Measurements from ENCODE around the gene CT47C1.
"Not testable (repeated sequence)": the region's sequence is repeated elsewhere in the genome, so short reads cannot be mapped to it uniquely, and the experiment has no call there.

The CT47C1 gene

DNA sequence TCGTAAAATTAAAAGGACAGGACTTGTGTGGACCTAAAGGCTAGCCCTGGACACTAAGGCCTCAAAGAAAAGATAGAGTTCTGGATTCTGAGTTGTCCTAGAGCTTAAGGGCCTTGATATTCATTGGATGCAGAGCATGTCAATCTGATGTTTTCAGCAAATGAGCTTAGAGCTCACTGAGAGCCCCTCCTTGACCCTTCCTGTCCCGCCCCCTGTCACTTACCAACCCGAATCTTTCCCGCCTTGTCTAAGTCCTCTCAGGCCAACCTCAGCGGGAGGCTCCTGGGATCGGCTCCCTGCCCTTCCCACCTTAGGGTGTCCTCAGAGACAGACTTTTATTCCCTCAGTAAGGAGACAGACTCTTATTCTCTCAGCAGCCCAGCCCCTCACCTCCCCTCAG is at the start of gene CT47C1:
CT47C1 (plus strand) TSS at position 250 of the 400 bp plus-strand sequence. CDS start 233 bp downstream, outside the sequence.
- no peak for DNase-seq (ENCODE audit: low spot score)

DNA sequence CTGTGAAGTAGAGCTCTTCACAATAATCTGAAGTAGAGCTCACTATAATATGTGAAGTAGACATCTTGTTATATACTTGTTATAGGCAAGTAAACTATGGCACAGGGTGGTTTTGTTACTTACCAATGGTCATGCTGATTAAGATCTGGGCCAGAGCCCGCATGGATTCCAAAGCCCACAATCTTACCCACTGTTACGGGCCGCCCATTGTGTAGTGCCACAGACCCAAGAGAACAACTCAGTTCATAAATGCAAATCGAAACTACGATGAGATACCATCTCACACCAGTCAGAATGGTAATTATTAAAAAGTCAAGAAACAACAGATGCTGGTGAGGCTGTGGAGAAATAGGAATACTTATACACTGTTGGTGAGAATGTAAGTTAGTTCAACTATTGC is 46.9 kb upstream of the CT47C1 start:
- DNase-seq (ENCODE audit: low spot score), result no peak

DNA sequence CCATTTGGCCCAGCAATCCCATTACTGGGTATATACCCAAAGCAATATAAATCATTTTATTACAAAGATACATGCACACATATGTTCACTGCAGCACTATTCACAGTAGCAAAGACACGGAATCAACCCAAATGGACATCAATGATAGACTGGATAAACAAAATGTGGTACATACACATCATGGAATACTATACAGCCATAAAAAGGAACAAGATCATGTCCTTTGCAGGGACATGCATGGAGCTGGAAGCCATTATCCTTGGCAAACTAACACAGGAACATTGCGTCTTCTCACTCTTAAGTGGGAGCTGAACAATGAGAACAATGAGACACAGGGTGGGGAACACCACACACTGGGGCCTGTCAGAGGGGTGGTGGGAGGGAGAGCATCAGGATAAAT is 46.4 kb upstream of the CT47C1 start:
- not testable (repeated sequence) for DNase-seq (ENCODE audit: low spot score)

DNA sequence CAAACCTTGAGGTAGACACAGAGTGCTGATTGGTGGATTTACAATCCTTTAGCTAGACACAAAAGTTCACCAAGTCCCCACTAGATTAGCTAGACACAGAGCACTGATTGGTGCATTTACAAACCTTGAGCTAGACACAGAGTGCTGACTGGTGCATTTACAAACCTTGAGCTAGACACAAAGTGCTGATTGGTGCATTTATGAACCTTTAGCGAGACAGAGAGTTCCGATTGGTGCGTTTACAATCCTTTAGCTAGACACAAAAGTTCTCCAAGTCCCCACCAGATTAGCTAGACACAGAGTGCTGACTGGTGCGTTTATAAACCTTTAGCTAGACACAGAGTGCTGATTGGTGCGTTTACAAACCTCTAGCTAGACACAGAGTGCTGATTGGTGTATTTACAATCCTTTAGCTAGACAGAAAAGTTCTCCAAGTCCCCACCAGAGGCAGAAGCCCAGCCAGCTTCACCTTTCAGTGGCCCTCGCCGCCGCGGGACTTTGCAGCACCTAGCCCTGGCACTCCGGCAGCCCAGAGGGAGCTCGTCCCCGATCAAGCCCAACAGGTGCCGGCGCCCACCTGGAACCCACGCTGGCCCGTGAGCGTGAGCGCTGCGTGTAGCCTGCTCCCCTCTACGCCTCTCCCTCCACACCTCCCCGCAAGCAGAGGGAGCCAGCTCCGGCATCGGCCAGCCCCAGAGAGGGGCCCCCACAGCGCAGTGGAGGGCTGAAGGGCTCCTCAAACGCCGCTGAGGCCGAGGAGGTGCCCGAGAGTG is 44.6 kb upstream of the CT47C1 start:
- not testable (repeated sequence) for DNase-seq (ENCODE audit: low spot score)

DNA sequence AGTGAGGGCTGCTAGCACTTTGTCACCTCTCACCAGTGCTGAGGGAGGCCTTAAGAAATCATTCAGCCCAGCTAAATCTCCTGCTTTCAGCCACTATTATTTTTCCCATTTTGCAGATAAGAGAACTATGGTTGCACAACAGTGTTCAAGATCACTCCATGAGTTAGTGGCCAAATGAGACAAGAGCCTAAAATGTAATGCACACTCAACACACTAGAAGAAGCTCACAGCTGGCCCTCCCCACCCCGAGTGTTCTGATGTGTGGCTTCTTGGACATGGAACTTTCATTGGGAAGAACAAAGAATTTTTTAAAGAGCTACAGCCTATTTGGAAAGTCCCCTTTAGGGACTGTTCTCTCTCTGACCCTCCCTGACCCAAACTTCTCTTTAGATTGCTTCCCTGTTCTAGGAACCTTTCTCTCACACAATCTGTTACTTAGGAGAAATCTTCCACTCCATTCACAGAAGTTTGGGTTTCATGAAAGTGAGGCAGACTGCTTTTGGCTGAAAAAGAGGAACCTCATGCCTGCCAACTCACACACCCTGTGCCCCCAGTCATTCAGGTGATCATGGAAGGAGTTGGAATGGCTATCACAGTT is 44.0 kb upstream of the CT47C1 start:
- DNase-seq (ENCODE audit: low spot score), result no peak

DNA sequence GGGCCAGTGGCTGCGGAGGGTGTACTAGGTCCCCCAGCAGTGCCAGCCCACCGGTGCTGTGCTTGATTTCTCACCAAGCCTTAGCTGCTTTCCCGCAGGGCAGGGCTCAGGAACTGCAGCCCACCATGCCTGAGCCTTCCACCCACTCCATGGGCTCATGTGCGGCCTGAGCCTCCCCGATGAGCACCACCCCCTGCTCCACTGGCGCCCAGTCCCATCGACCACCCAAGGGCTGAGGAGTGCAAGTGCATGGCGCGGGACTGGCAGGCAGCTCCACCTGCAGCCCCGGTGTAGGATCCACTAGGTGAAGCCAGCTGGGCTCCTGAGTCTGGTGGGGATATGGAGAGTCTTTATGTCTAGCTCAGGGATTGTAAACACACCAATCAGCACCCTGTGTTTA is 43.1 kb upstream of the CT47C1 start:
- not testable (repeated sequence) for DNase-seq (ENCODE audit: low spot score)

DNA sequence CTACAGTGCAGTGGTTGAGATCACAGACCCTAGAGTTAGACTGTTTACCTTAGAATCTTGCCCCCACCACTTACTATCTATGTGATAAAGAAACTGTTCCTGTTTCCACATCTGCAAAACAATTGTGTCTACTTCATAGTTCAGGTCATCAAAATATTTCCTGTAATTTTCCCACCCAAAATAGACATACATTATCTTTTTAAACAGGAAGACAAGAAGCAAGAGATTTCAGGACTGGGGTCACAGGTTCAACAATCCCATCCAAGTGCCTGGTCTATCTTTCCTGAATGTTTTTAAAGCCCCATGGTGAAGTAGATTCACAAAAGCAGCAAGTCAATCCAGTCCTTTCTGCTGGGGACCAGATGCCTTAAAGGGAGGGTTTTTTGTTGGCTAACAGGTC is 41.8 kb upstream of the CT47C1 start:
- DNase-seq (ENCODE audit: low spot score), result no peak

DNA sequence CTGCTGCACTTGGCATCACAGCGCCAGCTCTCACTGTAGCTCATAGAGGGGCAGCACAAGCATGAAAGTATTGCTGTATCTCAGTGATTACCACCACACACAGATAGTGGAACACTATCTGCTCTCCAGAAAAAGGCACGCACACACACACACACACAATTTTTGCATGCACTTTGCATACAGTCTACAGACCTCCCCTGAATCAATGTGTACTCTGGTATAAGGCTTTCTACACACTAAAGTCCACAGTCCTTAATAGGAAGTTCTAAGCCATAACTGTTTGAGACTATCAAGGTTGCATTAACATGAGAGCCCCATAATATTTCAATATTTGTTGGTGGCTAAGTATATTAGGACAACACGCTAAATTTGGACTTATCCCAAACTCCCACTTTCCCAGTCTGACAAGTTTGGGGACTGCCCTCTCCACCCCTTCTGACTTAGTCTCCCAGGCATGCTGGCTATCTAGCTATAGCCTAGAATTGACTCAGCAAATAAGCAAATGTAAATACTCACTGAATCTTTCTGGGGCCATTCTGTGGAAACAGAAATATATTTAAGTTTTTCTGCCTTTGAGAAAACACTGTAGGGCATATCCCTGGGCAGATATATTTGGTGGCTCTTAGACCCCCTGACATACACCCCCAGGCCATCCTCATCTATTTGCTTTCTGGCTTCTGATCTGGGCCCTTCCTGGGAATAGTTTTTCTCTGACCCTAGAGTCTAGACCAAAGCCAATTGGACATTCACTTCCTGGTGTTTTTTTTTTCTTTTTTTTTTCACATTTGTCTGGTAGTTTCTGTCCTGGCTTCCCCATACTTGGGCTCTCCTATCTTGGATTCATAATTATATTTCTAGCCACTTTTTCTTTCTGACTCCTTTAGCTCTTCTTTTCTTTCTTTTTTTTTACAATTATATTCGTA is 36.4 kb upstream of the CT47C1 start:
- no peak for DNase-seq (ENCODE audit: low spot score)

DNA sequence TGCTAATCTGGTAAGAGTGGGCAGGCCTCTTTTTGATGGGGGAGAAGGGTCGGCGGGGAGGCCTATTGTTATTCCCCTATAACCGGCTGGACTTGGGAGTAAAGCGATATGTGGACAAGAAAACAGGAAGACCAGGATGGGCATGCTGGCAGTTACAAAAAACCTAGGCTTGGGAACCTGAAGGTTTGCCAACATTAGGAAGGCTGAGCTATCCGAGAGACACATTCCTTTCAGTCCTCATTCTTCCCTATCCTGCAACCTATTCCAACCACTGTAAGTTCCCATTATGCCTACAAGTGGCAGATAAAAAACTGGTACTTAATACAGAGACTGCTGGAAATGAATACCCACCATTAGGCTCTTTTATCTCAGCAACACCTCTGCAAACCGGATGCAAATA is 32.4 kb upstream of the CT47C1 start:
- no peak for DNase-seq (ENCODE audit: low spot score)

DNA sequence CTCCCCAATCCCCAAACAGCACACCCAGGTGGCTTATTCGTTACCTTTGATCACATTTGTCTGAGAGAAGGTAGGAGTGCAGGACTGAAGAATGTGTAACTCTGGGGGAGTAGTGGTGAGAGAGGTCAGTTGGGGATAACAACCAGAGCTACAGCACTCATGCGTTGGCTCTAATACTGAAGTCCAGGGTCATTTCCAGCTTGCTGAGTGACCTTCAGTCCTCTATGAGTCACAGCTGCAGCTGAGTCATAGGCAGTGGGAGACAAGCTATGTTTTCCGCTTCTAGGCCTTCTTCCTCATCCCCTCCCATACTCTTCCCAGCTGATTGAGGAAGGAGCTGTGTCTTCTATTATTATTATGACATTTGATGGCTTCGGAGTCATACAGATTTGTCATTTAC is 31.6 kb upstream of the CT47C1 start:
- DNase-seq (ENCODE audit: low spot score), result no peak

DNA sequence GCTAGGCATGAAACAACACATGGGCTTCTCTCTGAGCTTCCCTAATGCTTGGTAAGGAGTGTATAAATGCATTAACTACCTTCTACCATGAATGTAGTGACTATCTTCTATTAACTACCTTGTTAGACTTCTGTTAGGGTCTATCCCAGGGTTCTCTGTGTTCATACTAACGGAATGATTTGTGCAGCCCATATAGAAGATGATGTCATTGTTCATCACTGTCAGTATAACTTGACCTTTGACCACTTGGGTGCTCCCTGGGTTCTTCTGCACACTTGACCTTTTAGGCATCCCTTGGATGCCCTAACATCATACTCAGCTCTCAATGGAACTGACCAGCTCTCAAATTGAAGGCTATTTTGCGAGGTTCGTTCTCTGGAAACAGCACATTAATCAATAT is 30.8 kb upstream of the CT47C1 start:
- DNase-seq (ENCODE audit: low spot score), result no peak

DNA sequence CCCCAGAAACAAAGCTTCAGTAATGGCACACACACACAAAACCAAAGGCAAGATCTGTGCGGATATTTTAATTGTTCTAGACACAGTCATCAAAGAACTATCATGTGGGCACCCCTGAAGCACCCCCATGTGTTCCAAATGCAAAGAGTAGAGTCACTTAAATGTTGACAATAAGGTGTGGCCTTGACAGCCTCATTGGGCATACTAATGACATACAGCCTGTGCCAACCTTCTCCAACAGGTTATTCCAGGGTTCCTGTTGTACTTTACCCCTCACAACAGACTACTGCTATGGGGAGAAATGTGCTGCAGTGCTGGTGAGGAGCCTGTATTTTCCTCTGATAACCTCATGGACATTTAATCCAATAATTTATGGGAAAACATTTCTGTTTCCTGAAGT is 29.8 kb upstream of the CT47C1 start:
- DNase-seq (ENCODE audit: low spot score), result no peak

DNA sequence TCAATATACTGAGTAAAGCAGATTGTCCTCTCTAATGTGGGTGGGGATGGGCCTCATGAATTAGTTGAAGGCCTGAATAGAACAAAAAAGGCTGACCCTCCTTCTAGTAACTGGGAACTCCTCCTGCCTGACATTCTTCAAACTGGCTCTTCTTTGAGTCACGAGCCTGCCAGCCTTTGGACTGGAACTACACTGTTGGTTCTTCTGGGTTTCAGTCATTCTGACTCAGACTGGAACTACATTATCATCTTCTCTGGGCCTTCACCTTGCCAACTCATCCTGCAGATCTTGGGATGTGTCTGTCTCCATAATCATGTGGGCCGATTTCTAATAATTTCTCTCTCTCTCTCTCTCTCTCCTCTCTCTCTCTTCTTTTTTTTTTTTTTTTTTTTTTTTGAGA is 26.9 kb upstream of the CT47C1 start:
- no peak for DNase-seq (ENCODE audit: low spot score)

DNA sequence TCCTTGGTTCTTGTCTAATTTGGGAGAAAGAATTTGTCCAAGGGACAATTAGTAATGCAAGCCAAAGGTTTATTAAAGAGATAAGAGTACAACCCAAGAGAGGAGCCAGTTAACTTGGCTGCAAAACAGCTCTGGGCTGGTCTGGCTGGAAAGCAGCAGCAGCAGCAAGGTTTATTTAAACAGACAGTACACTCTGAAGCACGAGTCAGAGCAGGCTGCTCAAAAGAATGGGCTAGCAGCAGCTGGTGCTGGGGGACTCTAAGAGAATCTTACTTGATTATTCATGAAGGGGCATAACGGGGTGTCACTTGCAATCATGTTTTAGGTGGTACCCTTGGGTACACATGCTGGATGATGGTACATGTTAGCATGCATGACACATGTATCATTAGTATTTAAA is 17.1 kb upstream of the CT47C1 start:
- DNase-seq (ENCODE audit: low spot score), result no peak

DNA sequence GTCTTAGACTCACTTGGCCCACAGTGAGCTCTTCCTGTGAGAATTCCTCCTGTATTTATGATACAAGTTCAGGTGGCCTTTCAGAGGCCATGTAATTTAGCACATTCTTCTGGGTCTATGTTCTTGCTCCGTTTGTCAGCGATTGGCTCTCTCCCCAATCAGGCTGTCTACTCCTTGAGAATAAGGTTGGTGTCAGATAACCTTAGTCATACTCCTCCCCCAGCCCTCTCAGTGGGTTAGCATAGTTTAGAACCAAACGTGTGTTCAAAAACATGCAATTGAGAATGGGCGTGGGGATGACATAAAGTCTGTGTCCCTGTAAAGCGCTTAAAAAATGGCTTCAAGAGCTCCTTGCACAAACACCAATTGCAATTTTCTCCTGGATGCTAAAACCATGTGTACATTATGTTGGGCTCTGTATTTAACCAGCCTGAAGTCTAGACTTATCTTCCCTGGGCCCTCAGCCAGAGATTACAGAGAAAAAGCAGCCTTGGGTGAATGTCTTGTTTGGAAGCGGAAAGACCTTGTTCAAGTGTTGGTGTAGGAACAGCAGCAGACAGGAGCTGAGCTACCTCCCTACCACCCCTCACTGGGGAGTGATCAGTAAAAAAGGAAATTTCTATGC is 9.9 kb upstream of the CT47C1 start:
- no peak for DNase-seq (ENCODE audit: low spot score)

DNA sequence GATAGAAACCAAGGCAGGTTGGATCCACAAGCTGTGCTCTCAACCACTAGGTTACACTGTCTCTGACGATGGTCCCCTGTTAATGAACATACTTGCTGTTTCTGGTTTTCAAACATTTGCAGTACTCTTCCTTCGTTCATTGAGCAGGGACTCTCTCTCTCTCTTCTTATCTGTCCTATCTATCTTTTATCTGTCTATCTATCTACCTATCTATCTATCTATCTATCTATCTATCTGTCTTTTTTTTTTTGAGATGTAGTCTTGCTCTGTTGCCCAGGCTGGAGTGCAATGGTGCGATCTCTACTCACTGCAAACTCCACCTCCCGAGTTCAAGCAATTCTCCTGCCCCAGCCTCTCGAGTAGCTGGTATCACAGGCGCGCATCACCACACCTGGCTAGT is 9.4 kb upstream of the CT47C1 start:
- DNase-seq (ENCODE audit: low spot score), result no peak

DNA sequence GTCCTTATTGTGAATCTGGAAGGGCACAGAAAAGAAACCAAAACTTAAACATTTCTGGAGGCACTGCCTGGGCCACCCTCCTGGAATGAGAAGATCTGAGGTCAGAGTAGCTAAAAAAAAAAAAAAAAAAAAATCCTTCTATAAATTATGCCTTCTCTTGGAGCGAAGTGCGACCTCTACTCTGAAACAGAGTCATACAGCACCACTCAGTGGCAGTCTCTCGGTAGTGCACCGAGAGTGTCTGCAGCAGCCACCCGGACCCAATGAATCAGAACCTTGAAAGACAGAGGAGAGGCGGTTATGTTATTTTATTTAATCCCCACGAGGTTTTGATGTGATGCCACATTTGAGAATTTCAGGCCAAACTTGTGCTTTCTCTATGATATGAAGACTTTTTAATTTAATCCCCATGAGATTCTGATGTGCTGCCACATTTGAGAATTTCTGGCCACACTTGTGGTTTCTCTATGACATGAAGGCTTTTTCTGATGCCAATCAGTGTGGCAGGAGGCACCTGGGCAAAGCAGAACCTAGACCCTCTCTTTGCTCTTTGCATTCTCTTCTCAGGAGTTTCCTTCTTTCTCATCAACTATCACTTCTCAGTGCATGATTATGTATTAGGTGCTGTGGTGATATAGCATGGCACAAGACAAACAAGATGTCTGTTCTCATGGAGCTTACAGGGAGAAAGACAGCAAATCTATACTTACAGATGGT is 5.6 kb upstream of the CT47C1 start:
- DNase-seq (ENCODE audit: low spot score), result no peak

DNA sequence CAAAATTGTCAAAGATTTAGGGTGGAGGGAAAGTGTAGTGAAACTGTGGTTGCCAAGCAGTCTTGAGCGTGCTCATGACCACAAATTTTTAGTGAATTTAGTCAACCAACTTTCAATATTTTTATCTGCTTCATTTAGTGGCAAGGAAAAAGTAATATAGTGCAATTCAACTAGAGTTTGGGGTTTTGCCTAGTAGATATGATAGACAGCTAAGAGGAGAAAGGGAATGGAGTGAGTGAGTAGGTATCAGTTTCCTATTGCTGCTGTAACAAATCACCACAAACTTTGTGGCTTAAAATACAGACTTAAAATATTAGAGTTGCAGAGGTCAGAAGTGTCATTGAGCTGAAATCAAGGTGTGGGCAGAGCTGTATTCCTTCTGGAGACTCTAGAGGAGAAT is 3.7 kb upstream of the CT47C1 start:
- DNase-seq (ENCODE audit: low spot score), result no peak

DNA sequence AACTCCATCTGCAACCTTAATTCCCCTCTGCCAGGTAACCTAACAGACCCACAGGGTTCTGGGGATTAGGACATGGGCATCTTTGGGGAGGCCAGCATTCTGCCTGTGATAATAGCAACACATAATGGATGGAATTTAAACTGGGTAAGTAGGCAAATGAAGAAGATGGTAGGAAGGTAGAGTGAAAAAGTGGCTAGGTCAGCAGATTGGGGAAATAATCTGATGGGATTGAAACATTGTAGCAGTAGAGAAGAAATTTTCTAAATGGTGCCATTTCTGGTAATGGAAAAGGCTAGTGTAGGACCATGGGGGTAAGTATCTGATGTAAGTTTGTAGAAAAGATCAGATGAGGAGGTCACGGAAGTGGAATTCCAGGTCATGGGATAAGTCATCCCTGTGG is 3.0 kb upstream of the CT47C1 start:
- no peak for DNase-seq (ENCODE audit: low spot score)

DNA sequence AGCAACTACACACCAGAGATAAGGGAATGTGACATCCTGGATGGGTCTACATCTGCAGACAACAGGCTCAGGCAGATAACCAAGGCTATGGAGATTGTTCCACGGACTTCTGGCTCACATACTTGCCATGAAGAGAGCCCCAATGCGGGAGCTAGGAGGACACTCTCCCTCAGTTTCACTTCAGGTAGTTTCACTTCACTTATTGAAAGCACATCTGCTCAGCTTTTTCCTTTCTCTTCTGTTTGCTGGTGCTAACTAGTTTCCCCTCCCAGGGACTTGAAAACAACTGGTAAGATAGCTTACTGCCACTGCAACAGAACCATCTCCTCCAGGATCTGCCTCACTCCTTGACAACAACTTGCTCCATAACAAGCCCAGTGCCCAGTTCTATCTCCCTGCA is 1.4 kb upstream of the CT47C1 start:
- no peak for DNase-seq (ENCODE audit: low spot score)

DNA sequence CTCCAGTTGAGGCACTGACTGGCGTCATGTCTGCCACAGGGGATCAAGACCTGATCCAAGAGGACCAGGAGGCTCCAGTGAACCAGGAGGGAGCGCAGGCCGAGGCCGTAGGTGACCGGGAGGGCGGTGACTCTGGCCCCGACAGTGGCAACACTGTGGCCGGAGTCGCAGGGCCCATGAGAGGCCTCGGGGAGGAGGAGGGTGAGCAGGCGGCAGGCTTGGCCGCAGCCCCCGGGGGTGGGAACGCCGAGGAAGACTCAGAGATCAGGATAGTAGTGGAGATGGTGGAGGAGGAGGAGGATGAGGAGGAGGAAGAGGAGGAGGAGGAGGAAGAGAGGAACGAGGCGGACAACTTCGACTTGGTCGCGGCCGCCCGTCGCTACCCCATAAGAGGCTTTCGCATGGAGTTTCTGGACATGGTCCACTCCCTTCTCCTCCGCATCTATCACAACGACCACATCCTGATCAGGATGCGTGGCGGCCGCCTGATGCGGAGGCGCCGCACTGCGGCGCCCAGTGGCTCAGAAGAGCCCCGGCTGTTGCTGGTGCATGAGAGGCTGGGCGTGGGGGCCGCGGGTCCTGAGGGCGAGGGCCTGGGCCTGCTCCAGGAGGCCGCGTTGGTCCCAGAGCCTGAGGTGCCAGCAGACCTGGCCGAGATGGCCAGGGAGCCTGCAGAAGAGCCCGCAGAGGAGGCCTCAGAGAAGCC is 560 bp downstream of the CT47C1 start:
- no peak for DNase-seq (ENCODE audit: low spot score)
